Endothelial cell of umbilical vein (primary cell): Measurements from ENCODE around the gene IQSEC2. TPM values are rescaled to one million over a fixed set of nuclear protein-coding genes. Genes with fewer than 3 reads are reported as not detected.

Experiments
- BruUV-seq: library from RNA; stranded (reverse); fragments of 400-500 nt; replicated peaks from 2 replicates; lab custom pipeline; 2021; lab: Mats Ljungman, UMichigan
- CTCF ChIA-PET: fragments of 300-600, 350-600 bp; sonication (Branson Sonifier 250); formaldehyde crosslinking; loops from one replicate; lab custom pipeline; 2021; ENCODE audit warnings: antibody characterized with exemption, inconsistent platforms; lab: Charles Lee
- POLR2A ChIA-PET: fragments of 300-600, 350-600 bp; sonication (Branson Sonifier 250); formaldehyde crosslinking; loops from one replicate; lab custom pipeline; 2021; ENCODE audit warnings: antibody characterized with exemption, inconsistent platforms; lab: Charles Lee
- DNase-seq: peaks from one replicate; pipeline ENCODE4 v3.0.0-alpha.2; 2011; ENCODE audit warnings: low read depth, low spot score
- FAIRE-seq: peaks from 2 replicates; lab custom pipeline; 2011; peaks lifted over from hg19 to GRCh38; lab: Jason Lieb, UNC
- H2AFZ ChIP-seq: 2 replicates; pipeline ENCODE4 v1.6.0; 2012; ENCODE audit warnings: low read depth, low read length, control low read depth, inconsistent platforms
- H3K27ac ChIP-seq: 2 replicates; pipeline ENCODE4 v1.5.1; 2011; ENCODE audit warnings: low read depth, mild to moderate bottlenecking, control low read depth, low read length, moderate library complexity; ENCODE audit not compliant: insufficient read depth
- H3K27me3 ChIP-seq, 2 experiments: 2 replicates each; pipeline versions ENCODE4 v1.6.0 to v1.6.1; 2011; ENCODE audit warnings: low read length in 2 of 2, mixed read lengths in 1 of 2; ENCODE audit not compliant: control insufficient read depth in 2 of 2, insufficient read depth in 2 of 2
- H3K36me3 ChIP-seq, 2 experiments: 2 replicates in 1 of 2; 3 replicates in 1 of 2; pipeline ENCODE4 v1.5.1; 2011; ENCODE audit warnings: low read length in 2 of 2, mild to moderate bottlenecking in 1 of 2, moderate library complexity in 1 of 2; ENCODE audit not compliant: control insufficient read depth in 2 of 2, insufficient read depth in 2 of 2; ENCODE audit errors: extremely low read depth in 1 of 2
- H3K4me1 ChIP-seq: 3 replicates; pipeline ENCODE4 v1.5.1; 2011; ENCODE audit warnings: mild to moderate bottlenecking, low read length; ENCODE audit not compliant: control insufficient read depth, insufficient read depth; ENCODE audit errors: extremely low read depth
- H3K4me2 ChIP-seq: 2 replicates; pipeline ENCODE4 v1.6.1; 2011; ENCODE audit warnings: low read length, control low read depth, mixed read lengths; ENCODE audit not compliant: insufficient read depth
- H3K4me3 ChIP-seq, 3 experiments: fragments of 200-600 bp in 1 of 3; sonication (generic), shearing (Covaris generic) in 1 of 3; replicated peaks in 1 of 3; 2 replicates each; pipeline ENCODE4 v1.5.1; 2011 to 2016; ENCODE audit warnings: control low read depth in 3 of 3, low read length in 3 of 3, mild to moderate bottlenecking in 2 of 3, inconsistent platforms in 1 of 3, low read depth in 1 of 3, moderate library complexity in 1 of 3; ENCODE audit not compliant: insufficient read depth in 1 of 3
- H3K79me2 ChIP-seq: 2 replicates; pipeline ENCODE4 v1.6.0; 2012; ENCODE audit warnings: low read length, inconsistent platforms; ENCODE audit not compliant: control insufficient read depth, insufficient read depth
- H3K9ac ChIP-seq: replicated peaks from 2 replicates; pipeline ENCODE3; 2011; ENCODE audit warnings: low read length, control low read depth; ENCODE audit not compliant: insufficient read depth; ENCODE audit errors: extremely low read depth
- H3K9me1 ChIP-seq: replicated peaks from 3 replicates; pipeline ENCODE4 v1.6.0; 2011; ENCODE audit warnings: mild to moderate bottlenecking, low read length; ENCODE audit not compliant: control insufficient read depth, insufficient read depth; ENCODE audit errors: extremely low read depth
- H3K9me3 ChIP-seq: replicated peaks from 2 replicates; pipeline ENCODE4 v1.5.1; 2012; ENCODE audit warnings: low read length, inconsistent platforms; ENCODE audit not compliant: control insufficient read depth, insufficient read depth
- H4K20me1 ChIP-seq: replicated peaks from 2 replicates; pipeline ENCODE3; 2011; ENCODE audit warnings: mild to moderate bottlenecking, low read length; ENCODE audit not compliant: control insufficient read depth, insufficient read depth; ENCODE audit errors: extremely low read depth
- EZH2 ChIP-seq: IDR thresholded peaks from 2 replicates; pipeline ENCODE4 v1.6.1; 2012; ENCODE audit warnings: borderline replicate concordance, low read depth, mild to moderate bottlenecking, moderate library complexity, low read length, inconsistent platforms; ENCODE audit not compliant: severe bottlenecking
- FOS ChIP-seq: IDR thresholded peaks from 2 replicates; pipeline ENCODE4 v1.6.1; 2011; ENCODE audit warnings: mild to moderate bottlenecking, low read length, moderate library complexity, borderline replicate concordance; ENCODE audit not compliant: insufficient read depth
- GATA2 ChIP-seq: IDR thresholded peaks from 2 replicates; pipeline ENCODE4 v1.7.0; 2011; ENCODE audit warnings: low read depth, mild to moderate bottlenecking, moderate library complexity, mixed read lengths, low read length; ENCODE audit not compliant: insufficient read length, insufficient read depth
- JUN ChIP-seq: IDR thresholded peaks from 2 replicates; pipeline ENCODE4 v1.6.1; 2011; ENCODE audit warnings: borderline replicate concordance, low read depth; ENCODE audit not compliant: insufficient read length, insufficient read depth
- MYC ChIP-seq: IDR thresholded peaks from one replicate; pipeline ENCODE4 v1.6.1; 2011; ENCODE audit warnings: mild to moderate bottlenecking, low read depth, low read length
- POLR2A ChIP-seq: IDR thresholded peaks from 2 replicates; pipeline ENCODE4 v1.6.1; 2012; ENCODE audit warnings: low read depth, mild to moderate bottlenecking, control low read depth, low read length
- POLR2AphosphoS5 ChIP-seq: IDR thresholded peaks from 2 replicates; pipeline ENCODE4 v1.6.1; 2012; ENCODE audit warnings: low read depth, mild to moderate bottlenecking, control low read depth, low read length, moderate library complexity; ENCODE audit not compliant: insufficient read depth
- dilution Hi-C: fragments of 300-500 bp; cut with MboI; formaldehyde crosslinking; loops from one replicate; pipeline ENCODE4 v1.15.0; 2019; ENCODE audit warnings: low sequenced_read_pairs; ENCODE audit not compliant: extremely low pct_ligation_motif_present
- intact Hi-C: fragments of 100-400 bp; cut with micrococcal nuclease; formaldehyde crosslinking; loops from one replicate; pipeline ENCODE4 v1.10.0; 2022
- polyA plus RNA-seq, 4 experiments: library from polyadenylated mRNA; depleted of rRNA in 3 of 4; stranded (reverse) in 3 of 4; unstranded in 1 of 4; fragments of >200 nt; gene quantifications; 2 replicates each; pipeline versions ENCODE4 v1.2.1 to v1.2.3, GENCODE V29; 2011 to 2012; ENCODE audit warnings: missing spikeins in 1 of 4
- total RNA-seq: library from RNA; stranded (reverse); gene quantifications from 2 replicates; pipeline ENCODE4 v1.2.3, GENCODE V29; 2021
- TF ChIP-seq, protein P1 (sequence below), 2 donors: IDR thresholded peaks; 1 replicate in 1 of 2; 2 replicates in 1 of 2; pipeline ENCODE4 v1.5.1; 2011; ENCODE audit warnings: low read length in 2 of 2, mild to moderate bottlenecking in 2 of 2, moderate library complexity in 2 of 2, control low read depth in 1 of 2, inconsistent platforms in 1 of 2, low read depth in 1 of 2; ENCODE audit not compliant: insufficient read depth in 1 of 2; ENCODE audit errors: extremely low read depth in 1 of 2
- TF ChIP-seq, protein P2 (sequence below): IDR thresholded peaks from 2 replicates; pipeline ENCODE4 v1.6.1; 2011; ENCODE audit not compliant: insufficient read depth, insufficient read length

IQSEC2 gene
- total and polyA plus RNA-seq, 2 donors (not counting 3 experiments of a cell fraction or from before 2014, with no cell fraction given): 5.4 to 9.9 TPM

GRCh38 chrX:53305996-53306937 lies 24.9 kb upstream of the IQSEC2 start:
- H3K4me2 ChIP-seq: no peak overlapping the region
- H3K9ac ChIP-seq: no peak overlapping the region
- no peaks in the 10 kb centered on the region for H3K4me1 ChIP-seq
- DNase-seq (no peak), FAIRE-seq (no peak)
- intact Hi-C loops (no loop called here), dilution Hi-C loops (no loop called here)
- no peaks in the 10 kb centered on the region for H3K79me2 ChIP-seq
- H4K20me1 ChIP-seq: no peaks in the 10 kb centered on the region
- H3K9me1 ChIP-seq: no peaks in the 10 kb centered on the region
- POLR2A ChIA-PET: no interaction called here
- no peak for TF ChIP-seq POLR2AphosphoS5
- no peak for TF ChIP-seq POLR2A
- no peak for TF ChIP-seq EZH2
- TF ChIP-seq MYC: no peak
- TF ChIP-seq, protein P1, sequence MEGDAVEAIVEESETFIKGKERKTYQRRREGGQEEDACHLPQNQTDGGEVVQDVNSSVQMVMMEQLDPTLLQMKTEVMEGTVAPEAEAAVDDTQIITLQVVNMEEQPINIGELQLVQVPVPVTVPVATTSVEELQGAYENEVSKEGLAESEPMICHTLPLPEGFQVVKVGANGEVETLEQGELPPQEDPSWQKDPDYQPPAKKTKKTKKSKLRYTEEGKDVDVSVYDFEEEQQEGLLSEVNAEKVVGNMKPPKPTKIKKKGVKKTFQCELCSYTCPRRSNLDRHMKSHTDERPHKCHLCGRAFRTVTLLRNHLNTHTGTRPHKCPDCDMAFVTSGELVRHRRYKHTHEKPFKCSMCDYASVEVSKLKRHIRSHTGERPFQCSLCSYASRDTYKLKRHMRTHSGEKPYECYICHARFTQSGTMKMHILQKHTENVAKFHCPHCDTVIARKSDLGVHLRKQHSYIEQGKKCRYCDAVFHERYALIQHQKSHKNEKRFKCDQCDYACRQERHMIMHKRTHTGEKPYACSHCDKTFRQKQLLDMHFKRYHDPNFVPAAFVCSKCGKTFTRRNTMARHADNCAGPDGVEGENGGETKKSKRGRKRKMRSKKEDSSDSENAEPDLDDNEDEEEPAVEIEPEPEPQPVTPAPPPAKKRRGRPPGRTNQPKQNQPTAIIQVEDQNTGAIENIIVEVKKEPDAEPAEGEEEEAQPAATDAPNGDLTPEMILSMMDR (IDR thresholded peaks at IDR 0.05; ENCODE audit: extremely low read depth in 1 of 2, insufficient read depth in 1 of 2, low read depth in 1 of 2, low read length in 2 of 2): no peak
- no peak for TF ChIP-seq FOS
- TF ChIP-seq JUN: no peak
- TF ChIP-seq, protein P2, sequence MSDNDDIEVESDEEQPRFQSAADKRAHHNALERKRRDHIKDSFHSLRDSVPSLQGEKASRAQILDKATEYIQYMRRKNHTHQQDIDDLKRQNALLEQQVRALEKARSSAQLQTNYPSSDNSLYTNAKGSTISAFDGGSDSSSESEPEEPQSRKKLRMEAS: no peak
- no peak for TF ChIP-seq GATA2
- no TSS peak for BruUV-seq
- H3K4me3 ChIP-seq: no peak overlapping the region
- no peaks in the 10 kb centered on the region for H3K27me3 ChIP-seq
- no peaks in the 10 kb centered on the region for H3K9me3 ChIP-seq
- no peak overlapping the region for H3K27ac ChIP-seq
- no peak overlapping the region for H2AFZ ChIP-seq
- CTCF ChIA-PET: no interaction called here
- no peaks in the 10 kb centered on the region for H3K36me3 ChIP-seq
